ENCODE data around the gene CLDN2.

The CLDN2 gene

GRCh38 chrX:106921637-106922036, 1.4 kb downstream of the CLDN2 start:
- no peak for DNase-seq (ENCODE audit: low read depth, low spot score)

- no peak for DNase-seq (ENCODE audit: low read depth, low spot score)
These were observed 6.8 kb downstream of the CLDN2 start for GRCh38 chrX:106927023-106927422.

- no peak for DNase-seq (ENCODE audit: low read depth, low spot score)
These were observed 7.5 kb downstream of the CLDN2 start for GRCh38 chrX:106927700-106928099.

- no peak for DNase-seq (ENCODE audit: low read depth, low spot score)
These were observed 8.0 kb downstream of the CLDN2 start for GRCh38 chrX:106928227-106928626.

GRCh38 chrX:106931831-106932491, 11.8 kb downstream of the CLDN2 start:
- DNase-seq (ENCODE audit: low read depth, low spot score) = no peak

GRCh38 chrX:106932492-106932923, 12.3 kb downstream of the CLDN2 start:
- DNase-seq (ENCODE audit: low read depth, low spot score) = no peak

GRCh38 chrX:106932960-106933537, 12.8 kb downstream of the CLDN2 start:
- no peak for DNase-seq (ENCODE audit: low read depth, low spot score)

- DNase-seq (ENCODE audit: low read depth, low spot score) = peak; percentile 66
These were observed 13.3 kb downstream of the CLDN2 start for GRCh38 chrX:106933538-106933961.

GRCh38 chrX:106935175-106935574, 15.0 kb downstream of the CLDN2 start:
- no peak for DNase-seq (ENCODE audit: low read depth, low spot score)

GRCh38 chrX:106936246-106936645, 16.0 kb downstream of the CLDN2 start:
- DNase-seq (ENCODE audit: low read depth, low spot score) = no peak

GRCh38 chrX:106939566-106939965, 19.4 kb downstream of the CLDN2 start:
- DNase-seq (ENCODE audit: low read depth, low spot score) = no peak

- DNase-seq (ENCODE audit: low read depth, low spot score) = no peak
These were observed 19.9 kb downstream of the CLDN2 start for GRCh38 chrX:106940068-106940467.

GRCh38 chrX:106946464-106946863, 26.3 kb downstream of the CLDN2 start:
- DNase-seq (ENCODE audit: low read depth, low spot score) = no peak

GRCh38 chrX:106948641-106949040, 28.4 kb downstream of the CLDN2 start:
- no peak for DNase-seq (ENCODE audit: low read depth, low spot score)

- DNase-seq (ENCODE audit: low read depth, low spot score) = no peak
These were observed 29.2 kb downstream of the CLDN2 start for GRCh38 chrX:106949366-106949765.

GRCh38 chrX:106950381-106950780, 30.2 kb downstream of the CLDN2 start:
- DNase-seq (ENCODE audit: low read depth, low spot score) = no peak

GRCh38 chrX:106951230-106951629, 31.0 kb downstream of the CLDN2 start:
- no peak for DNase-seq (ENCODE audit: low read depth, low spot score)

- DNase-seq (ENCODE audit: low read depth, low spot score) = no peak
These were observed 31.9 kb downstream of the CLDN2 start for GRCh38 chrX:106952089-106952488.

- DNase-seq (ENCODE audit: low read depth, low spot score) = no peak
These were observed 32.3 kb downstream of the CLDN2 start for GRCh38 chrX:106952538-106952937.

GRCh38 chrX:106952988-106953387, 32.8 kb downstream of the CLDN2 start:
- no peak for DNase-seq (ENCODE audit: low read depth, low spot score)

GRCh38 chrX:106954041-106954440, 33.8 kb downstream of the CLDN2 start:
- no peak for DNase-seq (ENCODE audit: low read depth, low spot score)

- no peak for DNase-seq (ENCODE audit: low read depth, low spot score)
These were observed 35.0 kb downstream of the CLDN2 start for GRCh38 chrX:106955004-106955772.

GRCh38 chrX:106957856-106958255, 37.7 kb downstream of the CLDN2 start:
- DNase-seq (ENCODE audit: low read depth, low spot score) = no peak
